GM06990 (cell line): Measurements from ENCODE around the gene TOLLIP.

Experiments
- DNase-seq: peaks from one replicate; pipeline ENCODE4 v3.0.0-alpha.2; 2011; ENCODE audit not compliant: insufficient read length; ENCODE audit errors: extremely low read depth
- H3K27me3 ChIP-seq: replicated peaks from 2 replicates; pipeline ENCODE4 v1.6.0; 2011; ENCODE audit warnings: low read length; ENCODE audit not compliant: control insufficient read depth, insufficient read depth
- H3K36me3 ChIP-seq: 2 replicates; pipeline ENCODE4 v1.5.1; 2011; ENCODE audit warnings: low read length; ENCODE audit not compliant: control insufficient read depth, insufficient read depth
- H3K4me3 ChIP-seq: replicated peaks from 2 replicates; pipeline ENCODE4 v1.5.1; 2011; ENCODE audit warnings: low read depth, mild to moderate bottlenecking, control low read depth, low read length
- TF ChIP-seq, protein P1 (sequence below): IDR thresholded peaks from 2 replicates; pipeline ENCODE4 v1.5.1; 2011; ENCODE audit warnings: low read length, control low read depth, mild to moderate bottlenecking, inconsistent platforms; ENCODE audit not compliant: insufficient read depth, poor library complexity, severe bottlenecking

The TOLLIP gene

GRCh38 chr11:1339066-1339675, 29.7 kb upstream of the TOLLIP start:
- no peaks in the 10 kb centered on the region for H3K36me3 ChIP-seq
- TF ChIP-seq, protein P1, sequence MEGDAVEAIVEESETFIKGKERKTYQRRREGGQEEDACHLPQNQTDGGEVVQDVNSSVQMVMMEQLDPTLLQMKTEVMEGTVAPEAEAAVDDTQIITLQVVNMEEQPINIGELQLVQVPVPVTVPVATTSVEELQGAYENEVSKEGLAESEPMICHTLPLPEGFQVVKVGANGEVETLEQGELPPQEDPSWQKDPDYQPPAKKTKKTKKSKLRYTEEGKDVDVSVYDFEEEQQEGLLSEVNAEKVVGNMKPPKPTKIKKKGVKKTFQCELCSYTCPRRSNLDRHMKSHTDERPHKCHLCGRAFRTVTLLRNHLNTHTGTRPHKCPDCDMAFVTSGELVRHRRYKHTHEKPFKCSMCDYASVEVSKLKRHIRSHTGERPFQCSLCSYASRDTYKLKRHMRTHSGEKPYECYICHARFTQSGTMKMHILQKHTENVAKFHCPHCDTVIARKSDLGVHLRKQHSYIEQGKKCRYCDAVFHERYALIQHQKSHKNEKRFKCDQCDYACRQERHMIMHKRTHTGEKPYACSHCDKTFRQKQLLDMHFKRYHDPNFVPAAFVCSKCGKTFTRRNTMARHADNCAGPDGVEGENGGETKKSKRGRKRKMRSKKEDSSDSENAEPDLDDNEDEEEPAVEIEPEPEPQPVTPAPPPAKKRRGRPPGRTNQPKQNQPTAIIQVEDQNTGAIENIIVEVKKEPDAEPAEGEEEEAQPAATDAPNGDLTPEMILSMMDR = no peak
- DNase-seq = no peak
- H3K4me3 ChIP-seq = no peak overlapping the region
- no peaks in the 10 kb centered on the region for H3K27me3 ChIP-seq

DNA sequence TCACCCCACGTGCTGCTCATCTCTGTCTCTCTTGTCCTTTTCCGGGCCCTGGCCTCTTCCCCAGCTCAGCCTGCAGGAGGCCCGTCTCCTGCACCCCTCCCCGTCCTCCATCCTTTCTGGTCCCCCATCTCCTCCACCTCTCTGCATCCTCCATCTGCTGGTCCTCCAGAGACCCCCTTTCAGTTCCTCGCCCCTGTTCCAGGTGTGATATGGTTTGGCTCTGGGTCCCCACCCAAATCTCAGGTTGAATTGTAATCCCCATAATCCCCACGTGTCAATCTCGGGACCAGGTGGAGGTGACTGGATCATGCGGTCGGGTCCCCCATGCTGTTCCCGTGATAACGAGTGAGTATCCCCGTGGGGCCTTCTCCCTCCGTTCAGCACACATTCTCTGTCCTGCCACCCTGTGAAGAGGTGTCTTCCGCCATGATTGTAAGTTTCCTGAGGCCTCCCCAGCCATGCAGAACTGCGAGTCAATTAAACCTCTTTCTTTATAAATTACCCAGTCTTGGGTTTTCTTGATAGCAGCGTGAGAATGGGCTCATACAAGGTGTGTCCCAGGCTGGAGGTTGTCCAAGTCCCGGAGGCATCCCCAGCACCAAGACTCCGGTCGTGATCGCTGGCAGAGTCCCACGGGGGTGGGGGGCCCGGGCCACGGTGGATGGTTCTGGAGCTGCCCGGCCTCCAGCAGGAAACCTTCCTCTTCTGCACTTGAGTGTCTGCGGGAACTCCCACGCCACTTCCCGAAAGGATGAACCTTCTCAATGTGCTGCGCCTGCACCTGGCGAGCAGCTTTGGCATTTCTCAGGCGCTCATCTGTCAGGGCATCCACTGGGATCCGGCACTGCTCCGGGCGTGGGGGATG, 29.0 kb upstream of the TOLLIP start:
- Histone ChIP-seq H3K36me3 (no peaks in the 10 kb centered on the region), H3K4me3 (no peak overlapping the region), H3K27me3 (no peaks in the 10 kb centered on the region; the same call in 1 of the 2 replicates)
- DNase-seq = no peak
- TF ChIP-seq, protein P1 = no peak

DNA sequence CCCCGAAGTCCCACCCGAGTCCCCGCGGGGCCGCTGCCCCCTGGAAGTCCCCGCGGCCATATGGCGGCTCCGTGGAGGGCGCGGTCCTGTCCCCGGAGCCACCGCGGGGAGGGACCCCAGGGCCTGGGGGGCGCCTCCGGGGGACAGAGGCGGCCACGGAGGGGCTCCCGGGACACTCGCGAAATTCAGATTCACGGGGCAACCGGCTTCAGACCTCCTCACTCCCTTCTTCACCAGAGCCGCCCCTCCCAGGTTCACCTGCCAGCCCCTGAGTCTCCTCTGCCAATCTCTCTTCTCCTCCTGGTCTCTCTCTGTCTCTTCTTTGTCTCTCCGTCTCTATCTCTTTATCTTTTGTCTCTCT, 28.2 kb upstream of the TOLLIP start:
- TF ChIP-seq, protein P1 = no peak
- no peaks in the 10 kb centered on the region; the same call in 1 of the 2 replicates for H3K27me3 ChIP-seq
- H3K4me3 ChIP-seq = no peak overlapping the region
- H3K36me3 ChIP-seq = no peaks in the 10 kb centered on the region
- no peak for DNase-seq

GRCh38 chr11:1336836-1337646, 27.6 kb upstream of the TOLLIP start:
- Histone ChIP-seq H3K4me3 (no peak overlapping the region), H3K36me3 (no peaks in the 10 kb centered on the region), H3K27me3 (no peaks in the 10 kb centered on the region; the same call in 1 of the 2 replicates)
- peak; percentile 34 for DNase-seq
- TF ChIP-seq, protein P1 = no peak

- TF ChIP-seq, protein P1 = no peak
- Histone ChIP-seq H3K4me3 (peak overlapping the region; percentile 49), H3K36me3 (no peaks in the 10 kb centered on the region), H3K27me3 (no peaks in the 10 kb centered on the region; the same call in 1 of the 2 replicates)
- peak; percentile 48 for DNase-seq
Observed at GRCh38 chr11:1335811-1336761, 26.7 kb upstream of the TOLLIP start.
